ENCODE measurements around the gene WDR82. TPM values are rescaled to one million over a fixed set of nuclear protein-coding genes. Genes with fewer than 3 reads are reported as not detected.

WDR82 gene
- total and polyA plus RNA-seq, 7 donors, result 22.2 to 54.9 (median 46.8) TPM

DNA sequence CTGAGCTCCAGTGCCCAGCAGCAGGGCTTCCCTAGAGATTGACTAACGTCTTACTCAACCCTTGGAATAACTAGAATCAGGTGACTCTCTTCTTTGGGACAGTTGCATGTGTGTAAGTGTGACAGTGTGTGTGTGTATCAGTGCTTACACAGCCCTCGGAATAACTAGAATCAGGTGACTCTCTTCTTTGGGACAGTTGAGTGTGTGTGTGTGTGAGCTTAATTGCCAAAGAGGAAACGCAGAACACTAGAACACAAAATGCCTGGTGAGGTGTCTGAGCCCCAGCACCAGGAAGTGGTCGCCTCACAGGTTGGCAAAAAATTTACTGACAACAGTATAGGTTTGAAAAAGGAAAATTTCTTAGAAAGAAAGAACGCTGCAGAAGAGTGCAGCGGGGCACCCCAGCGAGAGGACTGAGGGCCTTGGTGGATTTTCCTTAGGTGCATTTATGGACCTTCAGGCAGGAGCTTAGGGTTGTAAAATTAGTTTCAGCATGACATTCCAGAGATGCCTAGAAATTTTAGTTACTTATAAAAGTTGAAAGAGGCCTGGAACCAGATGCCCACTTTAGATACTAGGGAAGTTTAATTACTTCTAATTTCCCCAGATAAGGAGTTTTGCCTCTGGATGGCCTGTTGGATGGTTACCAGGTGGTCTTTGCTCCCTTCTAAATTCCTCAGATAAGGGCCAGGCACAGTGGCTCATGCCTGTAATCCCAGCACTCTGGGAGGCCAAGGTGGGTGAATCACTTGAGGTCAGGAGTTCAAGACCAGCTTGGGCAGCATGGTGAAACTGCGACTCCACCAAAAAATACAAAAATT is 3.7 kb upstream of the WDR82 start:
- H3K27ac ChIP-seq, result no peak overlapping the region
- no peaks in the 10 kb centered on the region for H3K9me3 ChIP-seq
- intact Hi-C loops (cut with DNase I), result no loop called here
- H3K27me3 ChIP-seq, result no peaks in the 10 kb centered on the region
- TF ChIP-seq POLR2AphosphoS5 (IDR thresholded peaks at IDR 0.05), result no peak
- TF ChIP-seq POLR2A (IDR thresholded peaks at IDR 0.05), result no peak
- TF ChIP-seq, protein P1, sequence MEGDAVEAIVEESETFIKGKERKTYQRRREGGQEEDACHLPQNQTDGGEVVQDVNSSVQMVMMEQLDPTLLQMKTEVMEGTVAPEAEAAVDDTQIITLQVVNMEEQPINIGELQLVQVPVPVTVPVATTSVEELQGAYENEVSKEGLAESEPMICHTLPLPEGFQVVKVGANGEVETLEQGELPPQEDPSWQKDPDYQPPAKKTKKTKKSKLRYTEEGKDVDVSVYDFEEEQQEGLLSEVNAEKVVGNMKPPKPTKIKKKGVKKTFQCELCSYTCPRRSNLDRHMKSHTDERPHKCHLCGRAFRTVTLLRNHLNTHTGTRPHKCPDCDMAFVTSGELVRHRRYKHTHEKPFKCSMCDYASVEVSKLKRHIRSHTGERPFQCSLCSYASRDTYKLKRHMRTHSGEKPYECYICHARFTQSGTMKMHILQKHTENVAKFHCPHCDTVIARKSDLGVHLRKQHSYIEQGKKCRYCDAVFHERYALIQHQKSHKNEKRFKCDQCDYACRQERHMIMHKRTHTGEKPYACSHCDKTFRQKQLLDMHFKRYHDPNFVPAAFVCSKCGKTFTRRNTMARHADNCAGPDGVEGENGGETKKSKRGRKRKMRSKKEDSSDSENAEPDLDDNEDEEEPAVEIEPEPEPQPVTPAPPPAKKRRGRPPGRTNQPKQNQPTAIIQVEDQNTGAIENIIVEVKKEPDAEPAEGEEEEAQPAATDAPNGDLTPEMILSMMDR (IDR thresholded peaks at IDR 0.05), result no peak
- TF ChIP-seq EP300 (IDR thresholded peaks at IDR 0.05), result no peak
- peaks cover 0 to 27% (median 23%) of the 10 kb centered on the region in 4 donors for H3K4me1 ChIP-seq
- H3K36me3 ChIP-seq, result peaks cover 0 to 7% (median 0%) of the 10 kb centered on the region in 4 donors
- no peak for DNase-seq
- H3K4me3 ChIP-seq, result no peak overlapping the region
- 40 to 48% methylated on average over 8 of the region's 8 CpGs for WGBS, 2 donors

DNA sequence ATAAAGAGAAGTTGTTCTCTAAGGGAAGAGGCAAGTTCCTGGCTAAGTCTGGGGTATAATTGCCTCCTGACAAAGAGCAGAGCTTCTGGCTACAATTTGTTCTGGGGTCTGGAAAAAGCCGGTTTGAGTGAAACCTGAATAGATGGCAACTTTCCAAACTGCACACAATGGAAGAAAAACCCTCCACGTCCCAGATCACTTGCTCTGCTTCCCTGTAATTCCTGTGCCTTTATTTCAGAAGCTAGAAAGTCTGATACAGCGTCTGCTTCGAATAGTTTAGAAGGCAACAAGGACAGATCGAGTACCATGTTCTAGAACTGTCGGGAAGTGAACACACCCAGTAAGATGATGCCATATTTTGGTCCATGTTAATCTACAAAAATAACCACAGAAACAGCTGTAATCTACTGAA is 1.6 kb upstream of the WDR82 start:
- Histone ChIP-seq H3K27me3 (no peaks in the 10 kb centered on the region), H3K4me3 (peak overlapping the region in 2 of 4 donors; percentile 81 to 85), H3K4me1 (peaks cover 0 to 40% (median 37%) of the 10 kb centered on the region in 4 donors), H3K36me3 (peaks cover 0 to 7% (median 0%) of the 10 kb centered on the region in 4 donors), H3K27ac (peak overlapping the region; percentile 94 to 99 (median 96)), H3K9me3 (no peaks in the 10 kb centered on the region)
- DNase-seq, result no peak
- intact Hi-C loops (cut with DNase I), result no loop called here
- 46 to 57% methylated on average over 6 of the region's 6 CpGs for WGBS, 2 donors
- TF ChIP-seq POLR2A (IDR thresholded peaks at IDR 0.05) (no peak), EP300 (IDR thresholded peaks at IDR 0.05) (no peak), POLR2AphosphoS5 (IDR thresholded peaks at IDR 0.05) (peak in 3 of 4 donors; percentile 16 to 56 (median 50))
- TF ChIP-seq, protein P1 (IDR thresholded peaks at IDR 0.05), result no peak

DNA sequence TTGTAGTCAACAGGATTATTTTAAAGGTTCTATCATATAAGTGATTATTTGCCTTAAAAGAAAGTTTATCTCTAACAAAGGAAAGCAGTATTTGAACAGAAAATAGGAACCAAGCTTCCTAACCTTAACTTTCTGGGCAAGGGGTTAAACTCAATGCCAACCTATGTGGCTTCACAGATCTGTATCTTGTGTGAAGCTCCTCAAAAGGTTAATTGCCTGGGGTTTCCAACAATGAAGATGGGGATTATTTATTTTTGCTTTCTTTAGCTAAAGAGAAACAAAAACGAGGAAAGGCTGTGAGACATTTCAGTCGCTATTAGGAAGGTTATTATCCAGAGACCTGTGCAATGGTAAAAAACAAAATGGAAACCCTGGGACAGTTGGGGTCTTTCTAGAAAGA is 1.1 kb upstream of the WDR82 start:
- Histone ChIP-seq H3K4me3 (peak overlapping the region in 3 of 4 donors; percentile 81 to 89 (median 85)), H3K27ac (peak overlapping the region; percentile 94 to 99 (median 96)), H3K36me3 (peaks cover 0 to 7% (median 1%) of the 10 kb centered on the region in 4 donors), H3K27me3 (no peaks in the 10 kb centered on the region), H3K9me3 (no peaks in the 10 kb centered on the region), H3K4me1 (peaks cover 0 to 44% (median 41%) of the 10 kb centered on the region in 4 donors)
- intact Hi-C loops (cut with DNase I), result loop anchor here (2.0 to 10.0 kb wide), 2 partner anchors 41 to 405 kb away; partner anchors contain the start of genes GNL3, PBRM1 and TWF2
- WGBS, 2 donors, result 49 to 53% methylated on average over 2 of the region's 2 CpGs
- DNase-seq, result no peak
- no peak for TF ChIP-seq POLR2A (IDR thresholded peaks at IDR 0.05)
- TF ChIP-seq, protein P1 (IDR thresholded peaks at IDR 0.05), result no peak
- no peak for TF ChIP-seq POLR2AphosphoS5 (IDR thresholded peaks at IDR 0.05)

DNA sequence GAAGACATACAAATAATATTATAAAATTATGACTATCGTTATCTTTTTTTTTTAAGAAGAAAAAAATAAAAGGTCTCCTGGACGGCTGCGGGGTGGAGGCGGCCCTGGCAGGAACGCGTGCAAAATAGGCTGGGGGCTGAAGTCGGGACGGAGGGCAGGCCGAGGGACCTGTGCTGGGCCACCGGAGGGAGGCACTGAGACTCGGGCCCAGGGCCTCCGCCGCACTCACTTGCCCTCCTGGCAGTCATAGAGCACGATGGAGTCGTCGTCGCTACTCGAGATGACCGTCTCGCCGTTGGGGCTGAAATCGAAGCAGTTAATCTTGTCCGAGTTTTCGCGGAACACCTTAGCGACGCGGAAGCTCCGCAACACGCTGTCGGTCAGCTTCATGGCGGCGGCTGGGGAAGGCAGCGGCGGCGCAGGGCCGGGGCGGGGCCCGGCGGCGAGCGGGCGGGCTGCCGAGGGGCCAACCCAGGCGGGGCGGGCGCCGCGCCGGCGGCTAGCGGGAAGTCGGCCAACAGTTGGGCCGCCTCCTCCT is 408 bp downstream of the WDR82 start:
- H3K27me3 ChIP-seq, result no peaks in the 10 kb centered on the region
- H3K36me3 ChIP-seq, result peaks cover 0 to 9% (median 1%) of the 10 kb centered on the region in 4 donors
- intact Hi-C loops (cut with DNase I), result loop anchor here (2.0 to 10.0 kb wide), 2 partner anchors 39 to 407 kb away; partner anchors contain the start of genes GNL3, PBRM1 and TWF2
- peak overlapping the region; percentile 61 to 89 (median 83) for H3K4me3 ChIP-seq
- no peaks in the 10 kb centered on the region for H3K9me3 ChIP-seq
- WGBS, 2 donors, result 0% methylated on average over 54 of the region's 54 CpGs
- H3K27ac ChIP-seq, result peak overlapping the region; percentile 94 to 99 (median 96)
- DNase-seq, result peak; percentile 83
- peaks cover 0 to 56% (median 53%) of the 10 kb centered on the region in 4 donors for H3K4me1 ChIP-seq
- no peak for TF ChIP-seq POLR2A (IDR thresholded peaks at IDR 0.05)
- no peak for TF ChIP-seq EP300 (IDR thresholded peaks at IDR 0.05)
- TF ChIP-seq POLR2AphosphoS5 (IDR thresholded peaks at IDR 0.05), result peak in 1 of 4 donors; percentile 4
- TF ChIP-seq, protein P1 (IDR thresholded peaks at IDR 0.05), result peak in 3 of 4 experiments; percentile 23 to 49 (median 45)
